GM23248 (cell line): ENCODE measurements around the gene RET. TPM values are rescaled to one million over a fixed set of nuclear protein-coding genes. Genes with fewer than 3 reads are reported as not detected.

ENCODE experiments used
- DNase-seq: peaks from one replicate; pipeline ENCODE4 v3.0.0-alpha.2; 2015
- H2AFZ ChIP-seq: fragments of 200-600 bp; sonication (generic); 2 replicates; pipeline ENCODE4 v1.6.1; 2016; ENCODE audit warnings: antibody characterized with exemption
- H3F3A ChIP-seq: fragments of 200-600 bp; sonication (generic); 2 replicates; pipeline ENCODE4 v1.6.1; 2016; ENCODE audit warnings: mild to moderate bottlenecking, antibody characterized with exemption, mixed run types; ENCODE audit not compliant: insufficient read depth
- H3K27ac ChIP-seq: fragments of 200-600 bp; sonication (generic); 2 replicates; pipeline ENCODE4 v1.5.1; 2016; ENCODE audit warnings: mild to moderate bottlenecking
- H3K27me3 ChIP-seq: fragments of 200-600 bp; sonication (generic); replicated peaks from 2 replicates; pipeline ENCODE4 v1.6.1; 2016; ENCODE audit warnings: mild to moderate bottlenecking; ENCODE audit not compliant: insufficient read depth
- H3K36me3 ChIP-seq: fragments of 200-600 bp; sonication (generic); 2 replicates; pipeline ENCODE4 v1.6.1; 2016; ENCODE audit warnings: low read depth, mild to moderate bottlenecking
- H3K4me1 ChIP-seq: fragments of 200-600 bp; sonication (generic); 2 replicates; pipeline ENCODE4 v1.6.1; 2016; ENCODE audit warnings: mild to moderate bottlenecking; ENCODE audit not compliant: insufficient read depth
- H3K4me2 ChIP-seq: fragments of 200-600 bp; sonication (generic); one replicate; pipeline ENCODE4 v1.6.1; 2016; ENCODE audit warnings: mild to moderate bottlenecking; ENCODE audit not compliant: unreplicated experiment
- H3K4me3 ChIP-seq: fragments of 200-600 bp; sonication (generic); 2 replicates; pipeline ENCODE4 v1.5.1; 2016; ENCODE audit warnings: mild to moderate bottlenecking
- H3K79me2 ChIP-seq: fragments of 200-600 bp; sonication (generic); 2 replicates; pipeline ENCODE4 v1.6.1; 2016; ENCODE audit warnings: mild to moderate bottlenecking; ENCODE audit not compliant: insufficient read depth
- H3K9ac ChIP-seq: fragments of 200-600 bp; sonication (generic); 2 replicates; pipeline ENCODE4 v1.6.1; 2016; ENCODE audit warnings: mild to moderate bottlenecking
- H3K9me2 ChIP-seq: fragments of 200-600 bp; sonication (generic); 2 replicates; pipeline ENCODE4 v1.6.1; 2016; ENCODE audit warnings: mixed run types, mild to moderate bottlenecking, moderate library complexity; ENCODE audit not compliant: insufficient read depth
- H3K9me3 ChIP-seq: fragments of 200-600 bp; sonication (generic); one replicate; pipeline ENCODE4 v1.6.1; 2017; ENCODE audit warnings: low read depth
- H4K20me1 ChIP-seq: fragments of 200-600 bp; sonication (generic); 2 replicates; pipeline ENCODE4 v1.6.0; 2016; ENCODE audit not compliant: insufficient read depth
- EZH2 ChIP-seq: fragments of 200-600 bp; sonication (generic); IDR thresholded peaks from 2 replicates; pipeline ENCODE4 v1.6.1; 2018; ENCODE audit warnings: antibody characterized with exemption, mild to moderate bottlenecking; ENCODE audit not compliant: insufficient read depth, poor library complexity, severe bottlenecking
- EZH2phosphoT487 ChIP-seq: fragments of 200-600 bp; sonication (generic); IDR thresholded peaks from 2 replicates; pipeline ENCODE4 v1.6.1; 2018; ENCODE audit warnings: antibody characterized with exemption, moderate library complexity, mild to moderate bottlenecking, low read depth; ENCODE audit not compliant: insufficient read depth
- WGBS, 2 experiments: methylation state at CpG; one replicate each; pipeline ENCODE4 v1.1.6; 2015 to 2017; ENCODE audit warnings: low lambda C conversion rate in 2 of 2, low coverage in 1 of 2; ENCODE audit errors: missing lambda C conversion rate in 2 of 2; 5-methylcytosine and 5-hydroxymethylcytosine counted together
- in situ Hi-C: fragments of 300-500 bp; cut with MboI; formaldehyde crosslinking; loops from 2 replicates; pipeline ENCODE4 v1.15.0; 2020
- polyA plus RNA-seq: library from polyadenylated mRNA; unstranded; fragments of >200 nt; fragmentation: Nextera tagmentation; extraction: Ambion mirVana; gene quantifications from 2 replicates; pipeline ENCODE4 v1.2.1, GENCODE V29; 2016
- total RNA-seq: library from RNA; depleted of rRNA; stranded (reverse); fragments of >200 nt; shearing (Covaris generic); gene quantifications from 2 replicates; pipeline ENCODE4 v1.2.3, GENCODE V29; 2014

Gene RET
- total and polyA plus RNA-seq, 2 experiments from 2014 or later: not detected

DNA sequence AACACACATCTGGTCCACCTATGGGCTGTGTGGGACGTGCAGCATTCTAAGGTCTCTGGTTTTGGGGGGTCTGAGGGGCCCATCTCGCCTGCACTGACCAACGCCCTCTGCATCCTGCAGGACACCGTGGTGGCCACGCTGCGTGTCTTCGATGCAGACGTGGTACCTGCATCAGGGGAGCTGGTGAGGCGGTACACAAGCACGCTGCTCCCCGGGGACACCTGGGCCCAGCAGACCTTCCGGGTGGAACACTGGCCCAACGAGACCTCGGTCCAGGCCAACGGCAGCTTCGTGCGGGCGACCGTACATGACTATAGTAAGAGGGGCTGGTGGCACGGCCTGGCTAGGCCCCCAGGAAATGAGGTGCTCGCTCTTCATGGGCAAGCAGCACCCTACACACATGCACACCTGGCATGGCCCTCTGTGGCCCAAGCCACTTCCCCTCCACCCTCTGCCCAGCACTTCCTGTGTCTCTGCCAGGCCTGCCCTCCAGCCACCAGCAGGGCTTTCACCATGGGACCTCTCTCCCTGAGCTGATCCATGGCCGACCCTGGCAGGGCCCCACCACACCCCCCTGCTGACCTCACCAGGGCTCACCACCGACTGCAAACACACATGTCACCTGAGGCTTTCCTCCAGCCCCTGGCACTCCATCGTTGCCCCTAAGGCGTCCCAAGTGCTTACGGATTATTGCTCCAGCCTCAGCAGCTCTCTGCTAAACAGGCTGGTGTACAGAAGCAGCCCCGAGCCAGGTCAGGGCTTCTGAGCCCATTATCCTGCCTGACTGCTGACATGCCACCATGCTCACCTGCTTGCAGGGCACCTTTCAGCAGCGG lies 29.6 kb downstream of the RET start:
- no peak overlapping the region for H3K27ac ChIP-seq
- H3K4me1 ChIP-seq: peaks cover 3% of the 10 kb centered on the region
- WGBS, 2 experiments: 79 to 80% methylated on average over 26 to 28 of the region's 28 CpGs
- no peak overlapping the region for H3K9ac ChIP-seq
- no peak for DNase-seq
- no peaks in the 10 kb centered on the region for H3K79me2 ChIP-seq
- H3K36me3 ChIP-seq: no peaks in the 10 kb centered on the region
- H3K9me2 ChIP-seq: no peaks in the 10 kb centered on the region
- no peak overlapping the region for H2AFZ ChIP-seq
- H4K20me1 ChIP-seq: no peaks in the 10 kb centered on the region
- H3K4me3 ChIP-seq: no peak overlapping the region
- TF ChIP-seq EZH2phosphoT487 (no peak), EZH2 (no peak)
- no peaks in the 10 kb centered on the region for H3F3A ChIP-seq
- no peaks in the 10 kb centered on the region for H3K9me3 ChIP-seq
- in situ Hi-C loops: loop anchor here (10.0 kb wide), 1 partner anchor 232 kb away; no protein-coding TSS in a partner anchor
- H3K4me2 ChIP-seq: no peak overlapping the region
- H3K27me3 ChIP-seq: 0 out of 2 replicates have a peak, but pooled peaks cover 5% of the 10 kb centered on the region

DNA sequence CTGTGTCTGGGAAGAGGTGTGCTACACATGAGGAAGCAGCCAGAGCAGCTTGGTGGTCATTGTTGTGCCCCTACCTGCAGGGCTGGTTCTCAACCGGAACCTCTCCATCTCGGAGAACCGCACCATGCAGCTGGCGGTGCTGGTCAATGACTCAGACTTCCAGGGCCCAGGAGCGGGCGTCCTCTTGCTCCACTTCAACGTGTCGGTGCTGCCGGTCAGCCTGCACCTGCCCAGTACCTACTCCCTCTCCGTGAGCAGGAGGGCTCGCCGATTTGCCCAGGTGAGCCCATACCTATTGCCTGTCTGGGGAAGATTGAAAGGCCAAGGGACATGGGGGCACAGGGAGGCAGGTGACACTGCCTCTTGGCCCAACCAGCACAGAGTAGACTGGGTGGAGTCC lies 32.1 kb downstream of the RET start:
- Histone ChIP-seq H3K4me3 (no peak overlapping the region), H3K9me3 (no peaks in the 10 kb centered on the region), H4K20me1 (no peaks in the 10 kb centered on the region), H3K36me3 (no peaks in the 10 kb centered on the region), H2AFZ (no peak overlapping the region), H3K27me3 (no peaks in the 10 kb centered on the region), H3K4me2 (no peak overlapping the region), H3K79me2 (no peaks in the 10 kb centered on the region), H3K9ac (no peak overlapping the region), H3K4me1 (peaks cover 3% of the 10 kb centered on the region), H3K27ac (no peak overlapping the region), H3F3A (no peaks in the 10 kb centered on the region), H3K9me2 (no peaks in the 10 kb centered on the region)
- DNase-seq: no peak
- TF ChIP-seq EZH2phosphoT487: no peak
- in situ Hi-C loops: loop anchor here (10.0 kb wide), 1 partner anchor 234 kb away; no protein-coding TSS in a partner anchor
- 95 to 96% methylated on average over 12 of the region's 12 CpGs for WGBS, 2 experiments

DNA sequence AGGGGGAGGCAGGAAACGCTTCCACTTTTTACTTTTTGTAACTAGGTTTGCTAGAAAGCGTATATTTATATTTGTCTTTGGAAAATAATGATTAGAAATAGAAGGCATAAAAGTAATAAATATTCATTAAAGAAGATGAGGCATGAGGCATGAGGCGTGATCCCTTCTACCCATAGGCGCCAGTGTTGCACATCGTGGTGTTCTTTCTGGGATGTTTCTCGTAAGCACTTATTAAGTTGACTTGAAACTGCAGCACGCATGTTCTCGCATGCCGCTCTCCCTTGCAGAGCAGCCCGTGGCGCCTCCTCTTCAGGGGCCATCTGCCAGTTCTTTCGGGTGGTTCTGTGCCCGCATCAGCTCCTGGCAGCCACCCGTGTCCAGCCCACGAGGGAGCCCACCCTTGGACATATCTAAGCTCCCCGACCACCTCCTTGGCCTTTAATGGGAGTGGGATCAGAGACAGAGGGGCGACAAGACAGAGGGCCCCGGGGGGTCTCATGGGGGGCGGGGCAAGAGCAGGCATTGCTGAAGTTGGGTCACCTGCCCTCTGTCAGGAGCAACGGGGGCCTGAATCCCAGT lies 32.9 kb downstream of the RET start:
- no peak overlapping the region for H3K9ac ChIP-seq

DNA sequence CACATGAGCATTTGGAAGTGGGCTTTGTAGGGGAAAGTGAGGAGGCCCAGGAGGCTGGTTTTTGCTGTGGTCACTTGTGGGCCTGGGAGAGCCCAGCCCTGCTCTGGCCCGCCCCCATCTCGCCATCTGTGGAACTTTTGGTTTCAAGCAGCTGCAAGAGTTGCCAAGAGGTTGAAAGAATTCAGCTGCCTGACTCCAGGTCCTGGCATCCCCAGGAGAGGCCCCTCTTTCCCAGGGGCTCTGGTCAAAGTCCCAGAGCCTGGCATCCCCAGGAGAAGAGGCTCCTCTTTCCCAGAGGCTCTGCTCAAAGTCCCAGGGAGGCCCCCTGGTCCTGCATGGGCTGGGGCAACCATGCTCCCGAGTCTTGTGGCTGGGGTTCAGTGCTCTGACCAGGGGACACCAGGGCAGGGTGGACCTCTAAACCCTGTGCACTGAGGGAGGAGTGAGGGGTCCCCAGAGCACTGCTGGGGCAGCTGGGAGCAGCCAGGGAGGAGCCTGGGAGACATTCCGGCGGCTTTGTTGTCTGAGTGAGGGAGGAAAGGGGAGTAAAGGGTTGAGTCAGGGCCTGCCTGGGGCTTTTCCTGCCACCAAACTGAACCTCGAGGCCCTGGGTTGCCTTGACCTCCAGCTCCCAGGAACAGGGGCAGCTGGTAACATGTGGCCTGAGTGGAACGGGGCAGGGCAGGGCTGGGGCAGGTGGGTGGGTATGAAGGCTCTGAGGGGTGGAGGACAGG lies 33.6 kb downstream of the RET start:
- WGBS, 2 experiments: 16 to 55% methylated on average over 4 to 6 of the region's 7 CpGs
- H3K27ac ChIP-seq: no peak overlapping the region

More for the DNA sequence above, 32.9 kb downstream of the RET start:
- H4K20me1 ChIP-seq: no peaks in the 10 kb centered on the region
- H2AFZ ChIP-seq: peak overlapping the region; percentile 46
- 12 to 14% methylated on average over 20 of the region's 20 CpGs for WGBS, 2 experiments
- peaks cover 3% of the 10 kb centered on the region for H3K4me1 ChIP-seq
- no peak overlapping the region for H3K27ac ChIP-seq
- H3K9me3 ChIP-seq: no peaks in the 10 kb centered on the region
- H3K79me2 ChIP-seq: no peaks in the 10 kb centered on the region
- TF ChIP-seq EZH2 (no peak), EZH2phosphoT487 (no peak)
- H3K27me3 ChIP-seq: no peaks in the 10 kb centered on the region
- no peaks in the 10 kb centered on the region for H3F3A ChIP-seq
- no peak overlapping the region for H3K4me2 ChIP-seq
- H3K4me3 ChIP-seq: no peak overlapping the region
- DNase-seq: peak; percentile 63
- H3K36me3 ChIP-seq: no peaks in the 10 kb centered on the region
- in situ Hi-C loops: loop anchor here (10.0 kb wide), 1 partner anchor 235 kb away; no protein-coding TSS in a partner anchor
- no peaks in the 10 kb centered on the region for H3K9me2 ChIP-seq

More for the DNA sequence above, 33.6 kb downstream of the RET start:
- H4K20me1 ChIP-seq: no peaks in the 10 kb centered on the region
- no peaks in the 10 kb centered on the region for H3K9me2 ChIP-seq
- no peaks in the 10 kb centered on the region for H3K36me3 ChIP-seq
- H3K79me2 ChIP-seq: no peaks in the 10 kb centered on the region
- H2AFZ ChIP-seq: peak overlapping the region; percentile 46
- no peaks in the 10 kb centered on the region for H3K9me3 ChIP-seq
- H3K4me3 ChIP-seq: no peak overlapping the region
- in situ Hi-C loops: no loop called here
- no peaks in the 10 kb centered on the region for H3F3A ChIP-seq
- H3K27me3 ChIP-seq: no peaks in the 10 kb centered on the region
- H3K4me1 ChIP-seq: peaks cover 3% of the 10 kb centered on the region
- no peak for TF ChIP-seq EZH2phosphoT487
- no peak for TF ChIP-seq EZH2
- no peak overlapping the region for H3K4me2 ChIP-seq
- peak; percentile 81 for DNase-seq
- H3K9ac ChIP-seq: no peak overlapping the region
